GM12801 (cell line): ENCODE measurements around the gene RNF213.

Source experiments
- CTCF ChIP-seq: IDR thresholded peaks from one replicate; pipeline ENCODE4 v1.5.1; 2011; ENCODE audit warnings: control low read depth; ENCODE audit not compliant: insufficient read length; ENCODE audit errors: extremely low read depth

The RNF213 gene

GRCh38 chr17:80242505-80242904, 18.1 kb upstream of the RNF213 start:
- no peak for TF ChIP-seq CTCF

DNA sequence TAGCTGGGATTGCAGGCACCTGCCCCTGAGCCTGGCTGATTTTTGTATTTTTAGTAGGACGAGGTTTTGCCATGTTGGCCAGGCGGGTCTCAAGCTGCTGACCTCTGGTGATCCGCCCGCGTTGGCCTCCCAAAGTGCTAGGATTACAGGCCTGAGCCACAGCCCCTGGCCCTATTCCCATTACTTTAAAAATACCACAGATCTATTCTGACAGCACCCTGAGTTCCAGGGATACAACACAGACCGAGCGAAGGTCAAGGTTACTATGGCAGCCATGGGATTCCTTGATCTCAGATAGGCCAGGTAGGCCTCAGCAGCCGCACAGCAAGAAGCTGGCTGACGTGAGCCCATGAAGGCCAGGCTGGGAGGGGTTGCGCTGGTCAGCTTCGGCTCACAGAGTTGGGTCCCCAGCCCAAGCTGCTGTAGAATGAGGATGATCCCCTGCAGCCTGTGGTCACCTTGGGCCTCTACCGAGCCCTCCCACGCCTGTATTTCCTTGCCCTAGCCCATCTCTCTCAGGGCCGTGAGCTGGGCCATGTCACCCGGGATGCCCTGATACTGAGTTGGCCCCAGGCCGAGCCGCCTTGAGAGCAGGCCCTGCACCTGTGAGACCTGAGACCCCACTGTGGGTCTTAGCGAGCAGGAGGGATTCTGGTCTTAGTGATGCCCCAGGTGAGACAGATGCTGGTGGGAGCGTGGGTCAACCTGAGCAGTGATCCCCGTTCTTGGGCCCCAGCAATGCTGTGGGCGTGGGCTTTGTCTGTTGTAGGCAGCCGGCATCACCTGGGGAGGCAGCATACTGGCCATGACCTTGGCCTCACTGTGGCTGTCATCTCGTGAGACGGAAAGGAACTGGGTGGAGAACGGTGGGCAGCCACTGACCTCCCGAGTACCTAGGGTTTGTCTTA, 16.9 kb upstream of the RNF213 start:
- no peak for TF ChIP-seq CTCF

- TF ChIP-seq CTCF = no peak
Measured at GRCh38 chr17:80244871-80245509, 15.7 kb upstream of the RNF213 start.

- TF ChIP-seq CTCF = no peak
Measured at GRCh38 chr17:80245566-80246265, 14.9 kb upstream of the RNF213 start.

GRCh38 chr17:80246266-80246681, 14.4 kb upstream of the RNF213 start:
- TF ChIP-seq CTCF = no peak

GRCh38 chr17:80246726-80247125, 13.9 kb upstream of the RNF213 start:
- TF ChIP-seq CTCF = no peak

- no peak for TF ChIP-seq CTCF
Measured at GRCh38 chr17:80247561-80247960, 13.1 kb upstream of the RNF213 start.
